Esophagus squamous epithelium (tissue), 4 donors: ENCODE data around the gene METTL25.

ENCODE experiments used
- POLR2A ChIP-seq, 4 donors: fragments of 450-650 bp; IDR thresholded peaks; one replicate each; pipeline ENCODE4 v1.6.1; 2017; ENCODE audit warnings: antibody characterized with exemption in 4 of 4, mild to moderate bottlenecking in 4 of 4, moderate library complexity in 3 of 4
- TF ChIP-seq, protein P1 (sequence below), 6 experiments: fragments of 450-650 bp in 4 of 6; fragments of 200-600 bp in 2 of 6; sonication (generic) in 2 of 6; IDR thresholded peaks; one replicate each; pipeline ENCODE4 v1.5.1; 2016 to 2019; ENCODE audit warnings: antibody characterized with exemption in 6 of 6, mild to moderate bottlenecking in 4 of 6, moderate library complexity in 4 of 6

DNA sequence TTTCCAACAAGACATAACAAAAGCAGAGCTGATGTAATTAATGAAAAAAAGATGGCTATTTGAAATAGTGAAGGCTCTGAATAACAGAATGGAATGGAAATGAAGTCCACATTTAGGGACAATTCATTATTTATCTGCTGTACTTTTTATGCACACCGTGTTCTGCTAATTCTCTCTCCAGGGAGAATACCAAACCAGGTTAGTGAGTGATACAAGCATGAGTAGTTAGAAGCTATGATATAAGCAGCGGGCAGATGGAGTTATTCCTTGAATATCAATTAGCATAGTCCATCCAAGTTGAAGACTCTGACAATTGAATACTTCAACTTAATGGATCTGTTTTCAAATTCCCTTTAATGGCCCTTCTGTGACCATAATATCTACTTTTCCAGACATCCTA, 166.3 kb downstream of the METTL25 start:
- TF ChIP-seq, protein P1, sequence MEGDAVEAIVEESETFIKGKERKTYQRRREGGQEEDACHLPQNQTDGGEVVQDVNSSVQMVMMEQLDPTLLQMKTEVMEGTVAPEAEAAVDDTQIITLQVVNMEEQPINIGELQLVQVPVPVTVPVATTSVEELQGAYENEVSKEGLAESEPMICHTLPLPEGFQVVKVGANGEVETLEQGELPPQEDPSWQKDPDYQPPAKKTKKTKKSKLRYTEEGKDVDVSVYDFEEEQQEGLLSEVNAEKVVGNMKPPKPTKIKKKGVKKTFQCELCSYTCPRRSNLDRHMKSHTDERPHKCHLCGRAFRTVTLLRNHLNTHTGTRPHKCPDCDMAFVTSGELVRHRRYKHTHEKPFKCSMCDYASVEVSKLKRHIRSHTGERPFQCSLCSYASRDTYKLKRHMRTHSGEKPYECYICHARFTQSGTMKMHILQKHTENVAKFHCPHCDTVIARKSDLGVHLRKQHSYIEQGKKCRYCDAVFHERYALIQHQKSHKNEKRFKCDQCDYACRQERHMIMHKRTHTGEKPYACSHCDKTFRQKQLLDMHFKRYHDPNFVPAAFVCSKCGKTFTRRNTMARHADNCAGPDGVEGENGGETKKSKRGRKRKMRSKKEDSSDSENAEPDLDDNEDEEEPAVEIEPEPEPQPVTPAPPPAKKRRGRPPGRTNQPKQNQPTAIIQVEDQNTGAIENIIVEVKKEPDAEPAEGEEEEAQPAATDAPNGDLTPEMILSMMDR (IDR thresholded peaks at IDR 0.05): no peak
- no peak for TF ChIP-seq POLR2A (IDR thresholded peaks at IDR 0.05)
